GM12891 (cell line): ENCODE data around the gene ZNF564.

Experiments used
- POLR2A ChIP-seq: IDR thresholded peaks from 2 replicates; pipeline ENCODE4 v1.6.1; 2011; ENCODE audit warnings: low read depth, low read length, control low read depth
- POLR2AphosphoS5 ChIP-seq: IDR thresholded peaks from 2 replicates; pipeline ENCODE4 v1.6.1; 2011; ENCODE audit warnings: low read depth, low read length, control low read depth
- TAF1 ChIP-seq: IDR thresholded peaks from 2 replicates; pipeline ENCODE4 v1.6.1; 2011; ENCODE audit warnings: low read depth, low read length, control low read depth

DNA sequence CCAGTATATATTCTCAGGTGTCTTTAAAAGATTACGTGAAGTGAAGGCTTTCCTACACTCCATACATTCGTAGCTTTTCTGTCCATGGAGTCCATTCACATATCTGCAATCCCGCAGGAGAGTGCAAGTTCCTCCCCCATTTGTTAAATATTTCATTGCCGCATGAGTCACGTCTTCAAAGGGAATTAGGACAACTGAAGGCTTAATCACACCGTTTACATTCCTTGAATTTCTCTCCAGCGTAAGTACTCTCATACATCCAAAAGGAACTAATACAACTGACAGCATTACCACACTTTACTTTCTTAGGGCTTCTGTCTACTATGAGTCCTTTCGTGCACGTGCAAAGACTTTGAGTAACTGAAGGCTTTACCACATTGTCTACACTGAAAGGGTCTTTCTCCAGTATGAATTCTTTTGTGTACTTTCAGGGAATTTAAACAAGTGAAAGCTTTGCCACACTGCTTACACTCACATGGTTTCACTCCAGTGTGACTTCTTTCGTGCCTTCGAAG, 29.0 kb upstream of the ZNF564 start:
- TF ChIP-seq POLR2A (no peak), POLR2AphosphoS5 (no peak), TAF1 (no peak)
